ENCODE results near the gene SSR2. TPM values are rescaled to one million over a fixed set of nuclear protein-coding genes. Genes with fewer than 3 reads are reported as not detected.

SSR2 gene
- total RNA-seq, 1 donor from 2014 or later = 282 TPM

DNA sequence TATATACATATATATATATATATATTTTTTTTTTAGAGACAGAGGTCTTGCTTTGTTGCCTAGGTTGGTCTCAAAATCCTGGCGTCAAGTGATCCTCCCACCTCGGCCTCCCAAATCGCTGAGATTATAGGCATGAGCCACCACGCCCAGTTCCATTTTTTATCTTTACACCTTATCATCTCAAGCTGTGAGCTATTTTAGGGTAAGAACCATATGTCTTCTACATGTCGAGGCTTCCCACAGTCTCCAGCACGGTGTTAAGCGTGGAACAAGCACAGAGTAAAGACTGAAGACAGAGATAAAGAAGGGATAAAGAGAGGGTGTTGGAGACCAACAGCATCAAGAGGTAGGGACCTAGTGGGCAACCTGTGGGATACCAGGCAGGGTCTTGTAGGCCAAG, 56.6 kb downstream of the SSR2 start:
- peaks cover 35% of the 10 kb centered on the region for H3K36me3 Mint-ChIP-seq
- H3K9me3 Mint-ChIP-seq = no peaks in the 10 kb centered on the region
- no peak overlapping the region for H3K27ac Mint-ChIP-seq
- no peaks in the 10 kb centered on the region for H3K27me3 Mint-ChIP-seq (ENCODE audit: low read depth)
- no peak overlapping the region for H3K4me3 Mint-ChIP-seq
- H3K4me1 Mint-ChIP-seq = peaks cover 4% of the 10 kb centered on the region
- TF ChIP-seq, protein P1, sequence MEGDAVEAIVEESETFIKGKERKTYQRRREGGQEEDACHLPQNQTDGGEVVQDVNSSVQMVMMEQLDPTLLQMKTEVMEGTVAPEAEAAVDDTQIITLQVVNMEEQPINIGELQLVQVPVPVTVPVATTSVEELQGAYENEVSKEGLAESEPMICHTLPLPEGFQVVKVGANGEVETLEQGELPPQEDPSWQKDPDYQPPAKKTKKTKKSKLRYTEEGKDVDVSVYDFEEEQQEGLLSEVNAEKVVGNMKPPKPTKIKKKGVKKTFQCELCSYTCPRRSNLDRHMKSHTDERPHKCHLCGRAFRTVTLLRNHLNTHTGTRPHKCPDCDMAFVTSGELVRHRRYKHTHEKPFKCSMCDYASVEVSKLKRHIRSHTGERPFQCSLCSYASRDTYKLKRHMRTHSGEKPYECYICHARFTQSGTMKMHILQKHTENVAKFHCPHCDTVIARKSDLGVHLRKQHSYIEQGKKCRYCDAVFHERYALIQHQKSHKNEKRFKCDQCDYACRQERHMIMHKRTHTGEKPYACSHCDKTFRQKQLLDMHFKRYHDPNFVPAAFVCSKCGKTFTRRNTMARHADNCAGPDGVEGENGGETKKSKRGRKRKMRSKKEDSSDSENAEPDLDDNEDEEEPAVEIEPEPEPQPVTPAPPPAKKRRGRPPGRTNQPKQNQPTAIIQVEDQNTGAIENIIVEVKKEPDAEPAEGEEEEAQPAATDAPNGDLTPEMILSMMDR (IDR thresholded peaks at IDR 0.05; ENCODE audit: unreplicated experiment) = no peak
- DNase-seq (ENCODE audit: low spot score in 2 of 2, unreplicated experiment in 2 of 2) = no peak

DNA sequence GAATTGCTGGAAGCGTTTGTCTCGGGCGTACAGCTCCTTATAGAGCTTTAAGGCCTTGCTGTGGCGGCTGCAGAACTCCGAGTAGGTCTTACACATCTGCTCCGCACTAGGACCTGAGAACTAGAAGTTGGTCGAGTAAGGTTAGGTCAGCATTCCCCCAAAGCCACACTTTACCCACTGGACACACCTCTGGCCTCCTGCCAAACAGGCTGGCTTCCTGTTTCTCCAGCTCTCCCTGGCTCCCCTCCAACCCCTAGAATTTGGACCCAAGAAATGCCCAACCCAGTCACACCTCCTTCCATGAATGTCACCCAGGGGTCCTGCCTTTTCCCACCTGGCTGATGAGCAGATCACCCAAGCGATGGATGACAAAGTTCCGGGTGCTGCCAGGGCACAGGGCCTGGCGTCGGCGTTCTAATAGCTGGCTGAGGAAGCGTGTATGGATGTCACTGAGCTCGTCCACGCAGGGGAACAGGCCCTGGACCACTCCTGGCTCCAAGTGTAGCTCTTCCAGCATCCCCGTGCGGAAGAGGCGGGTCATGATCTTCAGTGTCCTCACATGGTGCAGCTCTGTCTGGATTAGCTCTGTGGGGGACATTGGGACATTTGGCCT, 58.0 kb downstream of the SSR2 start:
- DNase-seq (ENCODE audit: low spot score in 2 of 2, unreplicated experiment in 2 of 2) = no peak
- H3K4me3 Mint-ChIP-seq = no peak overlapping the region
- TF ChIP-seq, protein P1 (IDR thresholded peaks at IDR 0.05; ENCODE audit: unreplicated experiment) = no peak
- no peaks in the 10 kb centered on the region for H3K27me3 Mint-ChIP-seq (ENCODE audit: low read depth)
- no peaks in the 10 kb centered on the region for H3K4me1 Mint-ChIP-seq
- H3K9me3 Mint-ChIP-seq = no peaks in the 10 kb centered on the region
- peaks cover 41% of the 10 kb centered on the region for H3K36me3 Mint-ChIP-seq
- no peak overlapping the region for H3K27ac Mint-ChIP-seq

DNA sequence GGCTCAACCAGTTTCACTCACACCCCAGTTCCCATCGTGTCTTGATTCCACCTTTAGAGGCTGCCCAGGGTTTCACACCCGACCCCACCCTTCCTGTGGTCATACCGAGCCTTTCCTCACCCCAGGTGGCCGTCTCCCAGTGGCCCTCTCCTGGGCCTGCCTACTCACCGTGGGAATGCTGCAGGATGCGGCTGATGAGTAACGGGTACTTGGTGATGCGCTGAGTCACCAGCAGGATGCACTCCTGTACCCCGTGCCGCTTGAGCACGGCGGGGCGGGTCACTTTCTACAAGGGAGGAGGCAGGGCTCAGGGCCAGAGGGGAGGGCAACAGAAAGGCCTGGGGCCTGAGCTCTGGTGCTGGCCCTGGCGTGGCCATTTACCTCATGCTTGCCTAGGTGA, 58.8 kb downstream of the SSR2 start:
- Mint-ChIP-seq H3K27me3 (ENCODE audit: low read depth) (no peaks in the 10 kb centered on the region), H3K4me1 (no peaks in the 10 kb centered on the region), H3K36me3 (peaks cover 48% of the 10 kb centered on the region), H3K27ac (no peak overlapping the region), H3K4me3 (no peak overlapping the region), H3K9me3 (no peaks in the 10 kb centered on the region)
- no peak for DNase-seq (ENCODE audit: low spot score in 2 of 2, unreplicated experiment in 2 of 2)
- TF ChIP-seq, protein P1 (IDR thresholded peaks at IDR 0.05; ENCODE audit: unreplicated experiment) = no peak

DNA sequence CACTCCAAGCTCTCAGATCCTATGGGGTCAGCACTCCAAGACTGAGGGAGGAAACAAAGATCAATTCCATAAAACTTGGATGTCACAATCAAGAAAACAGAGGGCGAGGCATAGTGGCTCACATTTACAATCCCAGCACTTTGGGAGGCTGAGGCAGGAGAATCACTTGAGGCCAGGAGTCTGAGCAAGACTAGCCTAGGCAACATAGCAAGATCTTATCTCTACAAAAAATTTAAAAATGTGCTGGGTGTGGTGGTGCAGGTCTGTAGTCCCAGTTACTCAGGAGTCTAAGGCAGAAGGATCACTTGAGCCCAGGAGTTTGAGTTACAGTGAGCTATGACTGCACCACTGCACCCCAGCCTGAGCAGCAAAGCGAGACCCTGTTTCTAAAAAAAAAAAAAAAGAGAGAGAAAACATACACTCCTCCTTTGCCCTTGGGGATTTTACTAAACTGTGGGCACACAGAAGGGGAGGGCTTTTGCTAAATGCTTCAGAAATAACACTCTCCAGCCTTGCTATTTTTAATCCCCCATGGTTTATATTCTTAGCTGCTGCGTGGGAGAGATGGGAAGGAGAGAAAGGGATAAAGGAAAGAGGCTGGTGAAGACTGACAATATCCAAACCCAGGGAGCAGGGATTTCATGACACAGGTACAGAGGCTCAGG, 60.5 kb downstream of the SSR2 start:
- Mint-ChIP-seq H3K4me3 (no peak overlapping the region), H3K4me1 (no peaks in the 10 kb centered on the region), H3K27ac (no peak overlapping the region), H3K36me3 (peaks cover 42% of the 10 kb centered on the region), H3K27me3 (ENCODE audit: low read depth) (no peaks in the 10 kb centered on the region), H3K9me3 (no peaks in the 10 kb centered on the region)
- no peak for DNase-seq (ENCODE audit: low spot score in 2 of 2, unreplicated experiment in 2 of 2)
- TF ChIP-seq, protein P1 (IDR thresholded peaks at IDR 0.05; ENCODE audit: unreplicated experiment) = no peak

Other genes starting within 250 kb of the SSR2 start
- 62.4 to 70.1 TPM (median 69.8 TPM) in 3 replicates for gene GON4L, start 163.7 kb downstream of the SSR2 start, total RNA-seq
- 0.20 to 0.51 TPM (median 0.45 TPM) in 3 replicates for gene SYT11, start 161.4 kb downstream of the SSR2 start, total RNA-seq
- gene RIT1, start 109.6 kb downstream of the SSR2 start, total RNA-seq = 34.3 to 37.0 TPM (median 35.5 TPM) in 3 replicates
- 70.1 to 74.1 TPM (median 73.2 TPM) in 3 replicates for gene KHDC4, start 86.5 kb downstream of the SSR2 start, total RNA-seq
- not detected in 3 replicates for gene RXFP4, start 79.3 kb downstream of the SSR2 start, total RNA-seq
- 103 to 111 TPM (median 110 TPM) in 3 replicates for gene ARHGEF2, start 42.4 kb downstream of the SSR2 start, total RNA-seq
- gene UBQLN4, start 32.8 kb upstream of the SSR2 start, total RNA-seq = 61.2 to 66.7 TPM (median 61.9 TPM) in 3 replicates
- 39.2 to 43.4 TPM (median 39.5 TPM) in 3 replicates for gene LAMTOR2, start 33.8 kb upstream of the SSR2 start, total RNA-seq
- 51.1 to 52.6 TPM (median 51.2 TPM) in 3 replicates for gene RAB25, start 40.2 kb upstream of the SSR2 start, total RNA-seq
- 107 to 112 TPM (median 112 TPM) in 3 replicates for gene MEX3A, start 61.5 kb upstream of the SSR2 start, total RNA-seq
- 91.7 to 96.9 TPM (median 92.4 TPM) in 3 replicates for gene LMNA, start 93.8 kb upstream of the SSR2 start, total RNA-seq
- 18.7 to 21.0 TPM (median 19.8 TPM) in 3 replicates for gene SEMA4A, start 132.6 kb upstream of the SSR2 start, total RNA-seq
- 15.4 to 18.7 TPM (median 18.4 TPM) in 3 replicates for gene SLC25A44, start 173.2 kb upstream of the SSR2 start, total RNA-seq
- 73.4 to 74.8 TPM (median 74.6 TPM) in 3 replicates for gene PMF1, start 192.1 kb upstream of the SSR2 start, total RNA-seq
- gene BGLAP, start 221.2 kb upstream of the SSR2 start, total RNA-seq = 5.8 to 7.3 TPM (median 6.8 TPM) in 3 replicates
- gene PAQR6, start 227.1 kb upstream of the SSR2 start, total RNA-seq = 30.1 to 32.0 TPM (median 30.7 TPM) in 3 replicates

All from mesothelial cell of epicardium (in vitro differentiated cells).